Activated T-cell treated with anti-CD3 and anti-CD28 coated beads for 48 hours (primary cell): ENCODE measurements around the gene PRPF40B.
"Not testable (repeated sequence)": the region's sequence is repeated elsewhere in the genome, so short reads cannot be mapped to it uniquely, and the experiment has no call there.

Source experiments
- DNase-seq: peaks from one replicate; pipeline ENCODE4 v3.0.0-alpha.2; 2020; ENCODE audit warnings: low read depth

Gene PRPF40B

GRCh38 chr12:49623142-49623904 lies at the start of gene PRPF40B:
PRPF40B (plus strand) TSS chr12:49623561; CDS start chr12:49623591, 30 bp downstream.
- peak; percentile 85 for DNase-seq

- DNase-seq = no peak
Measured at GRCh38 chr12:49577589-49578315, 45.6 kb upstream of the PRPF40B start.

GRCh38 chr12:49578471-49579112 lies 44.8 kb upstream of the PRPF40B start:
- no peak for DNase-seq

- DNase-seq = peak; percentile 40
Measured at GRCh38 chr12:49580572-49581535, 42.5 kb upstream of the PRPF40B start.

GRCh38 chr12:49582201-49582600 lies 41.2 kb upstream of the PRPF40B start:
- no peak for DNase-seq

GRCh38 chr12:49582850-49583249 lies 40.5 kb upstream of the PRPF40B start:
- no peak for DNase-seq

GRCh38 chr12:49583366-49584094 lies 39.8 kb upstream of the PRPF40B start:
- no peak for DNase-seq

- DNase-seq = no peak
Measured at GRCh38 chr12:49584591-49584990, 38.8 kb upstream of the PRPF40B start.

GRCh38 chr12:49585477-49586459 lies 37.6 kb upstream of the PRPF40B start:
- no peak for DNase-seq

GRCh38 chr12:49587174-49587908 lies 36.0 kb upstream of the PRPF40B start:
- no peak for DNase-seq

- DNase-seq = no peak
Measured at GRCh38 chr12:49588281-49588680, 35.1 kb upstream of the PRPF40B start.

- no peak for DNase-seq
Measured at GRCh38 chr12:49588721-49589516, 34.4 kb upstream of the PRPF40B start.

GRCh38 chr12:49598527-49598926 lies 24.8 kb upstream of the PRPF40B start:
- DNase-seq = no peak

GRCh38 chr12:49599961-49600360 lies 23.4 kb upstream of the PRPF40B start:
- DNase-seq = no peak

GRCh38 chr12:49603721-49604120 lies 19.6 kb upstream of the PRPF40B start:
- DNase-seq = no peak

GRCh38 chr12:49604856-49605255 lies 18.5 kb upstream of the PRPF40B start:
- DNase-seq = no peak

GRCh38 chr12:49605539-49605938 lies 17.8 kb upstream of the PRPF40B start, which contains the start of gene FAM186B:
FAM186B (minus strand) TSS chr12:49605639; CDS start chr12:49605477, 162 bp downstream.
- DNase-seq = not testable (repeated sequence)
